K562 (cell line): ENCODE data around the gene CFAP97D2. TPM values are rescaled to one million over a fixed set of nuclear protein-coding genes. Genes with fewer than 3 reads are reported as not detected.

Source experiments
- ATAC-seq: fragments of 200-7000 bp; cut with Tn5 transposase; 3 replicates; pipeline ENCODE4 v1.9.1; 2020; ENCODE audit warnings: moderate library complexity
- BruUV-seq: library from RNA; stranded (reverse); fragments of 400-500 nt; replicated peaks from 2 replicates; lab custom pipeline; 2021; lab: Mats Ljungman, UMichigan
- CTCF ChIA-PET: fragments of 300-600 bp; formaldehyde crosslinking; extraction: SDS; loops from one replicate; lab custom pipeline; 2021; ENCODE audit warnings: low intra/inter-chr PET ratio; lab: Yijun Ruan, JAX
- POLR2A ChIA-PET: fragments of 300-600, 350-650 bp; sonication (Branson Sonifier 250); formaldehyde crosslinking; extraction: SDS; loops from one replicate; lab custom pipeline; 2021; ENCODE audit warnings: antibody characterized with exemption, inconsistent platforms; lab: Yijun Ruan, JAX
- DNase-seq, 4 experiments: peaks; one replicate each; pipeline versions ENCODE4 v3.0.0 to v3.0.0-alpha.2; 2011 to 2018; ENCODE audit warnings: low spot score in 3 of 4, mixed read lengths in 3 of 4; ENCODE audit errors: extremely low read depth in 1 of 4
- FAIRE-seq: peaks from 2 replicates; lab custom pipeline; 2011; peaks lifted over from hg19 to GRCh38; lab: Jason Lieb, UNC
- H2AFZ ChIP-seq: 2 replicates; pipeline ENCODE4 v1.6.0; 2011; ENCODE audit warnings: low read depth, low read length, control low read depth, inconsistent platforms
- H3K27ac ChIP-seq: fragments of 200-600 bp; 3 replicates; pipeline ENCODE4 v1.8.0; 2011; ENCODE audit warnings: low read depth, mild to moderate bottlenecking, control low read depth, inconsistent platforms, low read length, moderate library complexity, mixed read lengths; ENCODE audit errors: extremely low read depth
- H3K27me3 ChIP-seq, 2 experiments: fragments of 300-600 bp in 1 of 2; 2 replicates in 1 of 2; 3 replicates in 1 of 2; pipeline versions ENCODE4 v1.6.0 to v1.8.0; 2011; ENCODE audit warnings: inconsistent platforms in 2 of 2, low read length in 2 of 2, mild to moderate bottlenecking in 1 of 2, mixed read lengths in 1 of 2, moderate library complexity in 1 of 2; ENCODE audit not compliant: control insufficient read depth in 2 of 2, insufficient read depth in 2 of 2
- H3K36me3 ChIP-seq: fragments of 300-600 bp; 3 replicates; pipeline ENCODE4 v1.8.0; 2011; ENCODE audit warnings: mild to moderate bottlenecking, low read length, inconsistent platforms; ENCODE audit not compliant: control insufficient read depth, insufficient read depth
- H3K4me1 ChIP-seq, 2 experiments: fragments of 200-600 bp in 1 of 2; replicated peaks in 1 of 2; 2 replicates in 1 of 2; 3 replicates in 1 of 2; pipeline versions ENCODE4 v1.5.1 to v1.8.0; 2011; ENCODE audit warnings: inconsistent platforms in 2 of 2, low read length in 2 of 2, mild to moderate bottlenecking in 1 of 2, mixed read lengths in 1 of 2, moderate library complexity in 1 of 2; ENCODE audit not compliant: control insufficient read depth in 2 of 2, insufficient read depth in 2 of 2
- H3K4me2 ChIP-seq: 2 replicates; pipeline ENCODE4 v1.6.1; 2011; ENCODE audit warnings: low read length, control low read depth, inconsistent platforms, mixed read lengths; ENCODE audit not compliant: insufficient read depth
- H3K4me3 ChIP-seq: fragments of 200-600 bp; sonication (generic), shearing (Covaris generic); 2 replicates; pipeline ENCODE4 v1.5.1; 2016; ENCODE audit warnings: control low read depth, inconsistent platforms
- H3K79me2 ChIP-seq: fragments of 200-600 bp; 3 replicates; pipeline ENCODE4 v1.8.0; 2011; ENCODE audit warnings: low read length, inconsistent platforms; ENCODE audit not compliant: control insufficient read depth, insufficient read depth
- H3K9ac ChIP-seq, 2 experiments: 2 replicates each; pipeline versions ENCODE4 v1.6.0 to v1.6.1; 2011; ENCODE audit warnings: low read depth in 2 of 2, low read length in 2 of 2, control low read depth in 1 of 2, inconsistent platforms in 1 of 2, mild to moderate bottlenecking in 1 of 2, mixed read lengths in 1 of 2; ENCODE audit not compliant: insufficient read depth in 1 of 2
- H3K9me1 ChIP-seq: one replicate; pipeline ENCODE4 v1.6.0; 2011; ENCODE audit warnings: inconsistent platforms, mild to moderate bottlenecking, low read length, moderate library complexity; ENCODE audit not compliant: control insufficient read depth, insufficient read depth
- H3K9me3 ChIP-seq: replicated peaks from 2 replicates; pipeline ENCODE4 v1.5.1; 2011; ENCODE audit warnings: low read depth, low read length, inconsistent platforms; ENCODE audit not compliant: control insufficient read depth, insufficient read depth
- H4K20me1 ChIP-seq: replicated peaks from 2 replicates; pipeline ENCODE4 v1.6.1; 2011; ENCODE audit warnings: low read length, inconsistent platforms, mixed read lengths; ENCODE audit not compliant: control insufficient read depth, insufficient read depth
- ATF7 ChIP-seq: fragments of 450-650 bp; IDR thresholded peaks from 2 replicates; pipeline ENCODE4 v1.7.1; 2014; ENCODE audit warnings: mild to moderate bottlenecking, moderate library complexity
- HNRNPUL1 ChIP-seq: fragments of 200-400 bp; formaldehyde crosslinking; IDR thresholded peaks from 2 replicates; pipeline ENCODE4 v1.6.1; 2017; ENCODE audit warnings: low read length
- MAFG ChIP-seq: fragments of 450-650 bp; conservative IDR thresholded peaks from 2 replicates; pipeline ENCODE4 v1.6.1; 2016; ENCODE audit warnings: missing genetic modification characterization, missing compliant biosample characterization
- MECOM ChIP-seq: fragments of 250-450 bp; sonication (Bioruptor Pico); IDR thresholded peaks from 2 replicates; pipeline ENCODE4 v1.8.0; 2022; ENCODE audit warnings: inconsistent platforms
- MEIS2 ChIP-seq: fragments of 450-650 bp; IDR thresholded peaks from 2 replicates; pipeline ENCODE4 v1.6.1; 2014; ENCODE audit warnings: mild to moderate bottlenecking; ENCODE audit not compliant: partially characterized antibody
- MYBL2 ChIP-seq, 2 experiments: fragments of 450-650 bp in 1 of 2; sonication (generic) in 1 of 2; formaldehyde crosslinking in 1 of 2; IDR thresholded peaks; 2 replicates each; pipeline versions ENCODE4 v1.6.1 to v1.8.1; 2017 to 2022; ENCODE audit warnings: borderline replicate concordance in 1 of 2, inconsistent platforms in 1 of 2, low read depth in 1 of 2, mild to moderate bottlenecking in 1 of 2, missing genetic modification reagents in 1 of 2, moderate library complexity in 1 of 2
- NRF1 ChIP-seq, 2 experiments: fragments of 450-650 bp; IDR thresholded peaks in 1 of 2; conservative IDR thresholded peaks in 1 of 2; 2 replicates each; pipeline ENCODE4 v1.6.1; 2014; ENCODE audit warnings: mild to moderate bottlenecking in 2 of 2
- SRF ChIP-seq, 2 experiments: fragments of 250-450, 450-650 bp in 1 of 2; sonication (Bioruptor Pico) in 1 of 2; sonication (generic) in 1 of 2; formaldehyde crosslinking; IDR thresholded peaks; 2 replicates each; pipeline versions ENCODE4 v1.5.0 to v1.5.1; 2020 to 2022; ENCODE audit warnings: mild to moderate bottlenecking in 1 of 2, missing genetic modification reagents in 1 of 2
- VEZF1 ChIP-seq: fragments of 200-800 bp; sonication (Bioruptor generic); IDR thresholded peaks from 2 replicates; pipeline ENCODE4 v1.6.1; 2017; ENCODE audit warnings: missing genetic modification characterization, missing compliant biosample characterization
- ZNF316 ChIP-seq: fragments of 450-650 bp; IDR thresholded peaks from 2 replicates; pipeline ENCODE4 v1.6.1; 2016
- WGBS: fragments of 100-300 bp; shearing (Covaris generic); methylation state at CpG from one replicate; pipeline ENCODE4 v1.1.6; 2016; ENCODE audit warnings: low coverage, mixed read lengths; ENCODE audit not compliant: insufficient coverage; ENCODE audit errors: missing lambda C conversion rate; 5-methylcytosine and 5-hydroxymethylcytosine counted together
- in situ Hi-C: fragments of 300-500 bp; cut with MboI; formaldehyde crosslinking; loops from 4 replicates; pipeline ENCODE4 v1.15.0; 2018; ENCODE audit warnings: inconsistent platforms, mixed read lengths
- intact Hi-C: fragments of 100-400 bp; cut with micrococcal nuclease; formaldehyde crosslinking; loops from 2 replicates; pipeline ENCODE4 v1.14.2; 2022
- polyA plus RNA-seq, 8 experiments: library from polyadenylated mRNA; depleted of rRNA in 4 of 8; stranded (reverse) in 5 of 8; unstranded in 3 of 8; fragments of >200 nt; fragmentation: Nextera tagmentation in 2 of 8; fragmentation: Illumina TruSeq in 1 of 8; extraction: Ambion mirVana in 2 of 8; extraction: Trizol in 1 of 8; gene quantifications; 2 replicates each; pipeline versions ENCODE4 v1.2.1 to v1.2.3, GENCODE V29; 2011 to 2014; ENCODE audit warnings: inconsistent platforms in 1 of 8, missing spikeins in 1 of 8
- total RNA-seq, 7 experiments: library from RNA; depleted of rRNA in 6 of 7; stranded (reverse); fragments of >200 nt in 6 of 7; fragmentation: Illumina TruSeq in 2 of 7; extraction: Trizol in 2 of 7; gene quantifications; 2 replicates each; pipeline versions ENCODE4 v1.2.1 to v1.2.3, GENCODE V29; 2011 to 2021; ENCODE audit warnings: low replicate concordance in 1 of 7

Gene CFAP97D2
- total and polyA plus RNA-seq, 9 of the 15 experiments (the other 6 are each of a cell fraction or from before 2014, with no cell fraction given): not detected

- TF ChIP-seq MAFG (tag): no peak
- no peak for TF ChIP-seq HNRNPUL1
- no peak for TF ChIP-seq ATF7
- TF ChIP-seq MYBL2 (IDR thresholded peaks at IDR 0.05; ENCODE audit: low read depth): no peak
- no peak for TF ChIP-seq MYBL2 (CRISPR knock-in tag; IDR thresholded peaks at IDR 0.05; ENCODE audit: borderline replicate concordance)
- no peak for TF ChIP-seq SRF (CRISPR knock-in tag; IDR thresholded peaks at IDR 0.05)
- no peak for TF ChIP-seq NRF1 (conservative IDR thresholded peaks at IDR 0.05 in 1 of 2, IDR thresholded peaks at IDR 0.05 in 1 of 2)
- TF ChIP-seq VEZF1: no peak
- no peak for TF ChIP-seq MEIS2
Observed at GRCh38 chr13:114257014-114257413, 78.0 kb downstream of the CFAP97D2 start (continued).

GRCh38 chr13:114258589-114258988 lies 79.5 kb downstream of the CFAP97D2 start:
- no peak for TF ChIP-seq MECOM (CRISPR knock-in tag)
- 0 out of 2 replicates have a peak, but pooled peaks have one; percentile 13 for TF ChIP-seq ZNF316
- FAIRE-seq (no peak), DNase-seq (no peak), ATAC-seq (no peak)
- Histone ChIP-seq H4K20me1 (no peaks in the 10 kb centered on the region), H3K9me3 (no peaks in the 10 kb centered on the region), H3K4me1 (no peaks in the 10 kb centered on the region), H3K27me3 (no peaks in the 10 kb centered on the region), H3K36me3 (peaks cover 95% of the 10 kb centered on the region), H3K79me2 (no peaks in the 10 kb centered on the region), H2AFZ (no peak overlapping the region), H3K4me3 (no peak overlapping the region), H3K9me1 (no peaks in the 10 kb centered on the region), H3K9ac (no peak overlapping the region), H3K27ac (no peak overlapping the region), H3K4me2 (no peak overlapping the region)
- CTCF ChIA-PET: no interaction called here
- intact Hi-C loops (no loop called here), in situ Hi-C loops (no loop called here)
- BruUV-seq: no TSS peak
- WGBS: 97% methylated on average over 6 of the region's 8 CpGs
- POLR2A ChIA-PET: no interaction called here
